ENCODE results near the gene LRRC26. TPM values are rescaled to one million over a fixed set of nuclear protein-coding genes. Genes with fewer than 3 reads are reported as not detected.

The LRRC26 gene
- total and polyA plus RNA-seq, 2 donors (not counting 3 experiments of a cell fraction or from before 2014, with no cell fraction given), result 0.08 TPM; not detected in 1

DNA sequence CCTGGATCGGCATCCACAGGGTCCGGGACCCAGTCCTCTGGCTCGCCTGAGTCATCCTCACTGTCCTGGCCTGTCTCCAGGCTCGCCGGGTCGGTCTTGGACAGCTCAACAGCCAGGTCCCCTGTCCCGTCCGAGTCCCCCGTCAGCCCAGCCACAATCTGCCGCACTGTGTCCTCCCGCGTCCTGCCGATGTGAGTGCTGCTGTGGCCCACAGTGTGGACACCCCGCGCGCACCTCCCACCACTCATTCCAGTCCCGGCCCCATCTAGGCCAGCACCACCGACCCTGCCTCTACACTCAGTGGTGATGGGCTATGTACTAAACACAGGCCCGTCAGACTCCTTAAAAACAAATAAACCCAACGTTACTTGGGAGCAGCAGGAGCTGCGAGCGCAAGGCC, 11.8 kb upstream of the LRRC26 start:
- Histone ChIP-seq H3K9ac (replicated peaks; ENCODE audit: extremely low read depth, insufficient read depth, low read length) (no peak overlapping the region), H2AFZ (ENCODE audit: low read depth, low read length) (no peak overlapping the region), H3K27ac (ENCODE audit: insufficient read depth, low read depth, low read length) (no peak overlapping the region), H3K27me3 (ENCODE audit: control insufficient read depth in 2 of 2, insufficient read depth in 2 of 2, low read length in 2 of 2) (no peaks in the 10 kb centered on the region), H3K4me1 (ENCODE audit: control insufficient read depth, extremely low read depth, insufficient read depth, low read length) (peaks cover 6% of the 10 kb centered on the region), H3K9me1 (replicated peaks; ENCODE audit: control insufficient read depth, extremely low read depth, insufficient read depth, low read length) (no peaks in the 10 kb centered on the region), H3K4me2 (ENCODE audit: insufficient read depth, low read length) (no peak overlapping the region), H3K9me3 (replicated peaks; ENCODE audit: control insufficient read depth, insufficient read depth, low read length) (no peaks in the 10 kb centered on the region), H3K36me3 (ENCODE audit: control insufficient read depth in 2 of 2, extremely low read depth in 1 of 2, insufficient read depth in 2 of 2, low read length in 2 of 2) (peaks cover 0 to 56% of the 10 kb centered on the region in 2 experiments), H3K79me2 (ENCODE audit: control insufficient read depth, insufficient read depth, low read length) (peaks cover 7% of the 10 kb centered on the region), H4K20me1 (replicated peaks; ENCODE audit: control insufficient read depth, extremely low read depth, insufficient read depth, low read length) (no peaks in the 10 kb centered on the region), H3K4me3 (replicated peaks in 1 of 3; ENCODE audit: insufficient read depth in 1 of 3, low read depth in 1 of 3, low read length in 3 of 3) (no peak overlapping the region)
- FAIRE-seq (no peak), DNase-seq (ENCODE audit: low read depth, low spot score) (no peak)
- TF ChIP-seq FOS (IDR thresholded peaks at IDR 0.05; ENCODE audit: borderline replicate concordance, insufficient read depth, low read length) (no peak), EZH2 (IDR thresholded peaks at IDR 0.05; ENCODE audit: borderline replicate concordance, low read depth, low read length, severe bottlenecking) (no peak)
- TF ChIP-seq, protein P1, sequence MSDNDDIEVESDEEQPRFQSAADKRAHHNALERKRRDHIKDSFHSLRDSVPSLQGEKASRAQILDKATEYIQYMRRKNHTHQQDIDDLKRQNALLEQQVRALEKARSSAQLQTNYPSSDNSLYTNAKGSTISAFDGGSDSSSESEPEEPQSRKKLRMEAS (IDR thresholded peaks at IDR 0.05; ENCODE audit: insufficient read depth, insufficient read length), result no peak
- POLR2A ChIA-PET, result no interaction called here
- dilution Hi-C loops (cut with MboI; ENCODE audit: extremely low pct_ligation_motif_present, low sequenced_read_pairs), result no loop called here
- CTCF ChIA-PET, result interaction anchor here (1.4 kb wide), 1 partner anchor 55 kb away, joined by 5 read pairs; no protein-coding TSS in a partner anchor
- no TSS peak for BruUV-seq (replicated peaks)
- intact Hi-C loops (cut with micrococcal nuclease), result no loop called here

DNA sequence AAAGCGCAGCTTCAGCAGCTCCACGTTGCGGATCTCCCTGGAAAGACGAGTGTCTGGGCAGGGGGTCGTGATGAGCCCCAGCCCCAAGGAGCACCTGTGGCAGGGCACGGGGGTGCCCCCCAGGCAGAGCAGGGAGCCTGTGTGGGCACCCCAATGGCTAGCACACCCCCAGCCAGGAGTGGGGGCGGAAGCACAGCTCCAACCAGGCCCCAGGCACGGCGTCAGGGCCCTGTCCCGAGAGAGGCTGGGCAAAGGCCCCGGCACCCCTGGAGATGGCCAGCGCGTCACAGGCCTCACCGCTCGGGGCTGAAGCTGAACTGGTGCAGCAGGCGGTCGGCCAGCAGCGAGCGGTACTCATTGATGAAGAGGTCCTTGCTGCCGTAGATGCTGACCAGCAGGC, 10.6 kb upstream of the LRRC26 start:
- Histone ChIP-seq H3K9ac (replicated peaks; ENCODE audit: extremely low read depth, insufficient read depth, low read length) (no peak overlapping the region), H3K27me3 (ENCODE audit: control insufficient read depth in 2 of 2, insufficient read depth in 2 of 2, low read length in 2 of 2) (no peaks in the 10 kb centered on the region), H4K20me1 (replicated peaks; ENCODE audit: control insufficient read depth, extremely low read depth, insufficient read depth, low read length) (no peaks in the 10 kb centered on the region), H3K9me1 (replicated peaks; ENCODE audit: control insufficient read depth, extremely low read depth, insufficient read depth, low read length) (no peaks in the 10 kb centered on the region), H3K36me3 (ENCODE audit: control insufficient read depth in 2 of 2, extremely low read depth in 1 of 2, insufficient read depth in 2 of 2, low read length in 2 of 2) (peaks cover 0 to 48% of the 10 kb centered on the region in 2 experiments), H3K79me2 (ENCODE audit: control insufficient read depth, insufficient read depth, low read length) (no peaks in the 10 kb centered on the region), H3K27ac (ENCODE audit: insufficient read depth, low read depth, low read length) (no peak overlapping the region), H3K4me3 (replicated peaks in 1 of 3; ENCODE audit: insufficient read depth in 1 of 3, low read depth in 1 of 3, low read length in 3 of 3) (no peak overlapping the region), H3K4me2 (ENCODE audit: insufficient read depth, low read length) (no peak overlapping the region), H3K4me1 (ENCODE audit: control insufficient read depth, extremely low read depth, insufficient read depth, low read length) (peaks cover 6% of the 10 kb centered on the region), H3K9me3 (replicated peaks; ENCODE audit: control insufficient read depth, insufficient read depth, low read length) (no peaks in the 10 kb centered on the region), H2AFZ (ENCODE audit: low read depth, low read length) (no peak overlapping the region)
- no peak for DNase-seq (ENCODE audit: low read depth, low spot score)
- no peak for TF ChIP-seq EZH2 (IDR thresholded peaks at IDR 0.05; ENCODE audit: borderline replicate concordance, low read depth, low read length, severe bottlenecking)
- no peak for TF ChIP-seq JUN (IDR thresholded peaks at IDR 0.05; ENCODE audit: borderline replicate concordance, insufficient read depth, insufficient read length, low read depth)
- TF ChIP-seq, protein P1 (IDR thresholded peaks at IDR 0.05; ENCODE audit: insufficient read depth, insufficient read length), result no peak
- no peak for TF ChIP-seq FOS (IDR thresholded peaks at IDR 0.05; ENCODE audit: borderline replicate concordance, insufficient read depth, low read length)
- TF ChIP-seq, protein P2, sequence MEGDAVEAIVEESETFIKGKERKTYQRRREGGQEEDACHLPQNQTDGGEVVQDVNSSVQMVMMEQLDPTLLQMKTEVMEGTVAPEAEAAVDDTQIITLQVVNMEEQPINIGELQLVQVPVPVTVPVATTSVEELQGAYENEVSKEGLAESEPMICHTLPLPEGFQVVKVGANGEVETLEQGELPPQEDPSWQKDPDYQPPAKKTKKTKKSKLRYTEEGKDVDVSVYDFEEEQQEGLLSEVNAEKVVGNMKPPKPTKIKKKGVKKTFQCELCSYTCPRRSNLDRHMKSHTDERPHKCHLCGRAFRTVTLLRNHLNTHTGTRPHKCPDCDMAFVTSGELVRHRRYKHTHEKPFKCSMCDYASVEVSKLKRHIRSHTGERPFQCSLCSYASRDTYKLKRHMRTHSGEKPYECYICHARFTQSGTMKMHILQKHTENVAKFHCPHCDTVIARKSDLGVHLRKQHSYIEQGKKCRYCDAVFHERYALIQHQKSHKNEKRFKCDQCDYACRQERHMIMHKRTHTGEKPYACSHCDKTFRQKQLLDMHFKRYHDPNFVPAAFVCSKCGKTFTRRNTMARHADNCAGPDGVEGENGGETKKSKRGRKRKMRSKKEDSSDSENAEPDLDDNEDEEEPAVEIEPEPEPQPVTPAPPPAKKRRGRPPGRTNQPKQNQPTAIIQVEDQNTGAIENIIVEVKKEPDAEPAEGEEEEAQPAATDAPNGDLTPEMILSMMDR (IDR thresholded peaks at IDR 0.05; ENCODE audit: extremely low read depth in 1 of 2, insufficient read depth in 1 of 2, low read depth in 1 of 2, low read length in 2 of 2), result no peak
- TF ChIP-seq MYC (IDR thresholded peaks at IDR 0.05; ENCODE audit: low read depth, low read length), result no peak
- TF ChIP-seq POLR2A (IDR thresholded peaks at IDR 0.05; ENCODE audit: low read depth, low read length), result no peak
- no peak for TF ChIP-seq GATA2 (IDR thresholded peaks at IDR 0.05; ENCODE audit: insufficient read depth, insufficient read length, low read depth, low read length)
- TF ChIP-seq POLR2AphosphoS5 (IDR thresholded peaks at IDR 0.05; ENCODE audit: insufficient read depth, low read depth, low read length), result no peak
- FAIRE-seq, result no peak
- no TSS peak for BruUV-seq (replicated peaks)
- POLR2A ChIA-PET, result no interaction called here
- CTCF ChIA-PET, result interaction anchor here (1.4 kb wide), 1 partner anchor 56 kb away, joined by 5 read pairs; no protein-coding TSS in a partner anchor
- dilution Hi-C loops (cut with MboI; ENCODE audit: extremely low pct_ligation_motif_present, low sequenced_read_pairs) (no loop called here), intact Hi-C loops (cut with micrococcal nuclease) (no loop called here)

Data from endothelial cell of umbilical vein (primary cell).